Mucosa of descending colon (tissue), 3 donors: ENCODE results near the gene PEMT. TPM values are rescaled to one million over a fixed set of nuclear protein-coding genes. Genes with fewer than 3 reads are reported as not detected.

Experiments
- ATAC-seq: fragments of 200-7000 bp; cut with Tn5 transposase; one replicate; pipeline ENCODE4 v1.9.1; 2020; ENCODE audit warnings: mild to moderate bottlenecking, moderate library complexity
- DNase-seq, 3 donors: peaks; one replicate each; pipeline ENCODE4 v3.0.0-alpha.2; 2020
- H3K36me3 ChIP-seq: fragments of 200-600 bp; one replicate; pipeline ENCODE4 v1.8.0; 2021; ENCODE audit warnings: low read depth, mild to moderate bottlenecking
- H3K4me1 ChIP-seq: fragments of 200-600 bp; one replicate; pipeline ENCODE4 v1.8.0; 2021; ENCODE audit warnings: low read depth, mild to moderate bottlenecking
- H3K4me3 ChIP-seq: fragments of 200-600 bp; one replicate; pipeline ENCODE4 v1.8.0; 2021; ENCODE audit warnings: mild to moderate bottlenecking
- H3K9me3 ChIP-seq: fragments of 200-600 bp; one replicate; pipeline ENCODE4 v1.8.0; 2021; ENCODE audit warnings: mild to moderate bottlenecking
- CTCF ChIP-seq: fragments of 200-600 bp; IDR thresholded peaks from one replicate; pipeline ENCODE4 v1.8.0; 2022; ENCODE audit warnings: antibody characterized with exemption, mild to moderate bottlenecking
- intact Hi-C, 2 donors: fragments of 100-400 bp; cut with DNase I in 1 of 2; cut with micrococcal nuclease in 1 of 2; formaldehyde crosslinking; loops; one replicate each; pipeline versions ENCODE4 v1.11.0 to v1.11.1; 2022; cut with DNase I, micrococcal nuclease
- total RNA-seq, 3 donors: library from RNA; stranded (reverse); fragmentation: NEBNext Ultra II Directional in 2 of 3; extraction: Animal tissue kit (Norgen Biotek cat#: 25700) in 2 of 3; gene quantifications; one replicate each; pipeline versions ENCODE4 v1.2.1 to v1.2.4, GENCODE V29; 2021 to 2023
- donor health status: DM: no; HTN: no; CAD: no; lungs with moderate emphysema.
- donor health status: DM: no; HTN: no; CAD: no.
- donor health status: DM: no; HTN: yes; CAD: no.

Gene PEMT
- total RNA-seq, 3 donors from 2014 or later, result 15.4 to 18.3 (median 16.1) TPM

- TF ChIP-seq CTCF, result no peak
- ATAC-seq (no peak), DNase-seq (no peak)
- intact Hi-C loops, result no loop called here
- Histone ChIP-seq H3K36me3 (no peaks in the 10 kb centered on the region), H3K4me3 (no peak overlapping the region), H3K4me1 (no peaks in the 10 kb centered on the region), H3K9me3 (no peaks in the 10 kb centered on the region)
These were observed 20.5 kb downstream of the PEMT start for GRCh38 chr17:17570798-17571716.

- TF ChIP-seq CTCF, result no peak
- H3K36me3 ChIP-seq, result no peaks in the 10 kb centered on the region
- no peaks in the 10 kb centered on the region for H3K4me1 ChIP-seq
- intact Hi-C loops, result no loop called here
- H3K4me3 ChIP-seq, result no peak overlapping the region
- DNase-seq, result peak in 2 of 3 donors; percentile 59 to 70
- ATAC-seq, result peak; percentile 64
- no peaks in the 10 kb centered on the region for H3K9me3 ChIP-seq
These were observed 21.2 kb downstream of the PEMT start for GRCh38 chr17:17570140-17570797.

- TF ChIP-seq CTCF, result no peak
- Histone ChIP-seq H3K36me3 (no peaks in the 10 kb centered on the region), H3K9me3 (no peaks in the 10 kb centered on the region), H3K4me1 (peaks cover under 1% of the 10 kb centered on the region), H3K4me3 (no peak overlapping the region)
- ATAC-seq, result no peak
- DNase-seq, result no peak
- intact Hi-C loops, result loop anchor here in 1 of 2 donors (10.0 kb wide), 1 partner anchor 65 kb away; no protein-coding TSS in a partner anchor
These were observed 21.8 kb downstream of the PEMT start for GRCh38 chr17:17569691-17570090.

GRCh38 chr17:17568772-17569195 lies 22.7 kb downstream of the PEMT start:
- H3K36me3 ChIP-seq, result no peaks in the 10 kb centered on the region
- H3K4me1 ChIP-seq, result peaks cover 9% of the 10 kb centered on the region
- intact Hi-C loops, result loop anchor here in 1 of 2 donors (10.0 kb wide), 1 partner anchor 64 kb away; no protein-coding TSS in a partner anchor
- peak; percentile 56 for TF ChIP-seq CTCF
- no peak overlapping the region for H3K4me3 ChIP-seq
- ATAC-seq, result peak; percentile 78
- DNase-seq, result peak; percentile 78 to 91 (median 90)
- no peaks in the 10 kb centered on the region for H3K9me3 ChIP-seq

GRCh38 chr17:17567631-17568030 lies 23.9 kb downstream of the PEMT start:
- intact Hi-C loops, result loop anchor here in 1 of 2 donors (10.0 kb wide), 1 partner anchor 63 kb away; no protein-coding TSS in a partner anchor
- Histone ChIP-seq H3K9me3 (no peaks in the 10 kb centered on the region), H3K4me1 (peaks cover 17% of the 10 kb centered on the region), H3K36me3 (no peaks in the 10 kb centered on the region), H3K4me3 (no peak overlapping the region)
- DNase-seq (peak in 1 of 3 donors; percentile 26), ATAC-seq (no peak)
- no peak for TF ChIP-seq CTCF
